Psoas muscle (tissue), 8 donors: Measurements from ENCODE around the gene CD46. TPM values are rescaled to one million over a fixed set of nuclear protein-coding genes. Genes with fewer than 3 reads are reported as not detected.

Experiments
- ATAC-seq, 4 donors: fragments of 200-7000 bp; cut with Tn5 transposase; one replicate each; pipeline ENCODE4 v1.9.1; 2020; ENCODE audit warnings: moderate library complexity in 3 of 4, mild to moderate bottlenecking in 2 of 4
- DNase-seq, 2 donors: peaks; one replicate each; pipeline ENCODE4 v3.0.0-alpha.2; 2020
- H3K27ac ChIP-seq: fragments of 200-600 bp; one replicate; pipeline ENCODE4 v1.8.0; 2022
- H3K27me3 ChIP-seq, 3 donors: fragments of 200-600 bp in 1 of 3; one replicate each; pipeline versions ENCODE4 v1.6.1 to v1.8.0; 2013 to 2022; ENCODE audit warnings: low read length in 2 of 3, mild to moderate bottlenecking in 2 of 3, moderate library complexity in 1 of 3; ENCODE audit not compliant: insufficient read depth in 3 of 3
- H3K36me3 ChIP-seq, 2 donors: fragments of 200-600 bp in 1 of 2; one replicate each; pipeline versions ENCODE4 v1.6.1 to v1.8.0; 2013 to 2022; ENCODE audit warnings: low read depth in 1 of 2, mild to moderate bottlenecking in 1 of 2, moderate library complexity in 1 of 2; ENCODE audit not compliant: insufficient read depth in 1 of 2
- H3K4me1 ChIP-seq: fragments of 200-600 bp; one replicate; pipeline ENCODE4 v1.8.0; 2022
- H3K4me3 ChIP-seq: fragments of 200-600 bp; one replicate; pipeline ENCODE4 v1.8.0; 2022; ENCODE audit warnings: mild to moderate bottlenecking
- H3K9me3 ChIP-seq: fragments of 200-600 bp; one replicate; pipeline ENCODE4 v1.8.0; 2022
- WGBS, 3 donors: extraction: QIAGEN DNeasy Blood & Tissue Kit; methylation state at CpG; one replicate each; pipeline versions ENCODE4 v1.1.6 to v1.1.7; 2013; 5-methylcytosine and 5-hydroxymethylcytosine counted together
- intact Hi-C, 2 donors: fragments of 100-400 bp; cut with DNase I; formaldehyde crosslinking; loops; one replicate each; pipeline versions ENCODE4 v1.11.0 to v1.14.2; 2022
- polyA plus RNA-seq, 3 donors: library from polyadenylated mRNA; stranded (reverse); fragments of 200-250 nt; gene quantifications; one replicate each; pipeline ENCODE4 v1.2.3, GENCODE V29; 2013
- total RNA-seq, 4 donors: library from RNA; stranded (reverse); fragmentation: NEBNext Ultra II Directional in 2 of 4; extraction: Animal tissue kit (Norgen Biotek cat#: 25700) in 2 of 4; gene quantifications; one replicate each; pipeline versions ENCODE4 v1.2.1 to v1.2.4, GENCODE V29; 2021 to 2023
- TF ChIP-seq, protein P1 (sequence below): fragments of 200-600 bp; IDR thresholded peaks from one replicate; pipeline ENCODE4 v1.8.0; 2022; ENCODE audit warnings: antibody characterized with exemption
- donor health status: healthy with polysubstance abuse.
- donor health status: DM: no; HTN: no; CAD: no; lungs with moderate emphysema.
- donor health status: Bipolar disorder and iron deficiency.
- donor health status: healthy.
- donor health status: DM: yes; HTN: yes; CAD: no.
- donor health status: DM: no; HTN: no; CAD: no.
- donor health status: DM: no; HTN: no; CAD: no.
- donor health status: DM: yes; HTN: yes; CAD: no.

The CD46 gene
- total and polyA plus RNA-seq, 7 donors: 33.9 to 66.3 (median 44.1) TPM

DNA sequence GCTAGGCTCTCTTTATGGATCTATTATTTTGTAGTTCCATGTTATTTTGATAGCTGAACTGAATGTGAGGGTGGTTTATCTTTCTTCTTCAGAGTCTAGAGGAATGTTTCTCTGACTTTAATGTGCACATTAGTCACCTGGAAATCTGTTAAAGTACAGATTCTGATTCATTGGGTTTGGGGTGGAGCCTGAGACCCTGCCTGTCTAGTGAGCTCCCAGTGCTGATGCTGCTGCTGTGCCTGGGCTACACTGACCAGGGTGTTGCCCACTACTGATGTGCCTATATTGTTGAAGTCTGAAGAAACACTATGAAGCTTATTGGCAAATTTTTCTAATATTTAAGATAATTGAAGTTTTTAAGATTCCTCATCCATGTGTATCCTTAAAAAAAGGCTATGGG is 35.9 kb downstream of the CD46 start:
- no peak for DNase-seq
- no peak for ATAC-seq

DNA sequence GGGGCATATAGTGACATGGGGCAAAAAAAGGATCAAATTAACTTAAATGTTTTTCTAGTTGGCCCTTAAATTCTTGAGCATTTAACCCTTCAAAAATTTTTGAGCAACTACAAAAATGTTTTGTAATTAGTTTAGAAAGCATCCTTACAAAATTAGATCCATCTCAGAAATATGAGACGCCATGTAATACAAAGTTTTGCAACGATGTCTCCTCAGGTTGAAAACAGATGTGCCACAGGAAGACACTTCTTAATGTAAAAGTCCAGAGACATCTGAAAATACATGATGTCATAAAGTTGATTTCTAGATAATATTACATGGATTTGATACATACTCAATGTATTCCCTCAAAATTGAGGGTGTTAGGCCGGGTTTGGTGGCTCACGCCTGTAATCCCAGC is 37.5 kb downstream of the CD46 start:
- TF ChIP-seq, protein P1, sequence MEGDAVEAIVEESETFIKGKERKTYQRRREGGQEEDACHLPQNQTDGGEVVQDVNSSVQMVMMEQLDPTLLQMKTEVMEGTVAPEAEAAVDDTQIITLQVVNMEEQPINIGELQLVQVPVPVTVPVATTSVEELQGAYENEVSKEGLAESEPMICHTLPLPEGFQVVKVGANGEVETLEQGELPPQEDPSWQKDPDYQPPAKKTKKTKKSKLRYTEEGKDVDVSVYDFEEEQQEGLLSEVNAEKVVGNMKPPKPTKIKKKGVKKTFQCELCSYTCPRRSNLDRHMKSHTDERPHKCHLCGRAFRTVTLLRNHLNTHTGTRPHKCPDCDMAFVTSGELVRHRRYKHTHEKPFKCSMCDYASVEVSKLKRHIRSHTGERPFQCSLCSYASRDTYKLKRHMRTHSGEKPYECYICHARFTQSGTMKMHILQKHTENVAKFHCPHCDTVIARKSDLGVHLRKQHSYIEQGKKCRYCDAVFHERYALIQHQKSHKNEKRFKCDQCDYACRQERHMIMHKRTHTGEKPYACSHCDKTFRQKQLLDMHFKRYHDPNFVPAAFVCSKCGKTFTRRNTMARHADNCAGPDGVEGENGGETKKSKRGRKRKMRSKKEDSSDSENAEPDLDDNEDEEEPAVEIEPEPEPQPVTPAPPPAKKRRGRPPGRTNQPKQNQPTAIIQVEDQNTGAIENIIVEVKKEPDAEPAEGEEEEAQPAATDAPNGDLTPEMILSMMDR: no peak
- Histone ChIP-seq H3K36me3 (peaks cover 3 to 45% of the 10 kb centered on the region in 2 donors), H3K4me1 (peaks cover 13% of the 10 kb centered on the region), H3K27me3 (no peaks in the 10 kb centered on the region), H3K27ac (no peak overlapping the region), H3K9me3 (no peaks in the 10 kb centered on the region), H3K4me3 (no peak overlapping the region)
- ATAC-seq (no peak), DNase-seq (no peak)
- WGBS, 3 donors: 77 to 87% (median 85%) methylated on average over 4 of the region's 4 CpGs
- intact Hi-C loops: no loop called here

More for the DNA sequence above, 35.9 kb downstream of the CD46 start:
- H3K27me3 ChIP-seq: no peaks in the 10 kb centered on the region
- no peaks in the 10 kb centered on the region for H3K9me3 ChIP-seq
- TF ChIP-seq, protein P1: no peak
- no peak overlapping the region for H3K4me3 ChIP-seq
- intact Hi-C loops: no loop called here
- no peak overlapping the region for H3K27ac ChIP-seq
- peaks cover 13% of the 10 kb centered on the region for H3K4me1 ChIP-seq
- H3K36me3 ChIP-seq: peaks cover 0 to 50% of the 10 kb centered on the region in 2 donors

DNA sequence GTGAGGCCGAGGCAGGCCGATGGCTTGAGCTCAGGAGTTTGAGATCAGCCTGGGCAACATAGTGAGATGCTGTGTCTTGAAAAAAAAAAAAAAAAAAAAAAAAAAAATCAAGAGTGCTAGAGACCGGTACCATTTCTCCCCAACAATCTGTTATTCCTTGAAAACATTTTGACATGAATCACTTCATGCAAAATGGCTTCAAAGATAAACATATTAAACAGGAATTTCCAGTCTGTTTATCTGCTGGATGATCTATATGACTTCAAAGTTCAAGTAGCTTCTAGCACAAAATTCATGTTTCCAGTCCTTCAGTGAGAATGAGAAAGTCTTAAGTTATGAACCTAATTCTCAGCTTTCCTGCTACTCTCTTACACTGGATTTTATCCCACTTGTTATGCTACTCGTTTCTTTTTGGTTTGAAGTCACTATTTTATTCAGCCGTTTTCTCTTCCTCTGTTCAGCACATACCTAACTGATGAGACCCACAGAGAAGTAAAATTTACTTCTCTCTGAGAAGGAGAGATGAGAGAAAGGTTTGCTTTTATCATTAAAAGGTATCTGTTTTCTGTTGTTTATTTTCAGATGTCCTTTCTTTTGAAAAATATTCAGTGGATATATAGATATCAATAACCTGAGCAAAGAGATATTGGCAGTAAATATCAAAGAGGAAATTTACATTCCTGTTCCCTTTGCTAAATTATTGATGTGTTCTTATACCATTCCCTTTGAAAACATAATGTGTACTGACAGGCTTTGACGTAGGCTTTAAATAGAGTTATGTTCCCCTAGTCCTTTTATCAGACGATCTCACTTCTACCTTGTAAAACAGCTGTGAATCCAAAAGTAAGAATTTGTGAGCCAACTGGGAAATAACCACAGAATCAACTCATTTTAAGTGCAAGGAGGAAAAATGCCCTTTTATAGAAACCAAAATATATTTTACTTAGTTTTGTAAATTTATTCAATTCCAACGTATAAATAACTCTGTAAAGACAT is 38.2 kb downstream of the CD46 start:
- 70 to 87% (median 81%) methylated on average over 8 of the region's 8 CpGs for WGBS, 3 donors
- Histone ChIP-seq H3K4me1 (peaks cover 13% of the 10 kb centered on the region), H3K4me3 (no peak overlapping the region), H3K27ac (peak overlapping the region; percentile 14), H3K9me3 (no peaks in the 10 kb centered on the region), H3K27me3 (no peaks in the 10 kb centered on the region), H3K36me3 (peaks cover 3 to 45% of the 10 kb centered on the region in 2 donors)
- no peak for DNase-seq
- TF ChIP-seq, protein P1: no peak
- intact Hi-C loops: loop anchor here in 1 of 2 donors (10.0 kb wide), 1 partner anchor 135 kb away; no protein-coding TSS in a partner anchor
- no peak for ATAC-seq

DNA sequence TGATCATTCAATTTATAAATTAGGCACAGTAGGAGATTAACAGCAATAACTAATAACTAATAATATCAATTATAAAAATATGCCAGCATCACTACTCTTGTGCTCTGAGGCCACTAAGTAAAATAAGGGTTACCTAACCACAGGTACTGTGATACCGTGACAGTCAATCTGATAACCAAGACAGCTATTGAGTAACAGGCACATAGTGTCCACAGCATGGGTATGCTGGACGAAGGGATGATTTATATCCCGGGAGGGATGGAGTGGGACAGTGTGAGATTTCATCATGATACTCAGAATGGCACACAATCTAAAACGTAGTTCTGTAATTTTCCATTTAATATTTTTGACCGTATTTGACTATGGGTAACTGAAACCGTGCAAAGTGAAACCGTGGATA is 39.4 kb downstream of the CD46 start:
- Histone ChIP-seq H3K4me3 (no peak overlapping the region), H3K27ac (peak overlapping the region; percentile 14), H3K27me3 (no peaks in the 10 kb centered on the region), H3K9me3 (no peaks in the 10 kb centered on the region), H3K36me3 (peaks cover 3 to 33% of the 10 kb centered on the region in 2 donors), H3K4me1 (peaks cover 13% of the 10 kb centered on the region)
- peak; percentile 81 to 92 (median 89) for ATAC-seq
- WGBS, 3 donors: 36 to 84% (median 46%) methylated on average over 7 of the region's 7 CpGs
- no peak for DNase-seq
- intact Hi-C loops: loop anchor here in 1 of 2 donors (10.0 kb wide), 1 partner anchor 136 kb away; no protein-coding TSS in a partner anchor
- TF ChIP-seq, protein P1: no peak
